Activated naive CD8-positive, alpha-beta T cell (primary cell): ENCODE results near the gene P2RY14.

Experiments
- H3K27ac Mint-ChIP-seq: one replicate; pipeline ENCODE4 v1.8.0; 2021; ENCODE audit warnings: mixed read lengths
- H3K27me3 Mint-ChIP-seq: one replicate; pipeline ENCODE4 v1.8.0; 2021; ENCODE audit warnings: mixed read lengths
- H3K36me3 Mint-ChIP-seq: one replicate; pipeline ENCODE4 v1.8.0; 2021; ENCODE audit warnings: mixed read lengths
- H3K4me1 Mint-ChIP-seq: one replicate; pipeline ENCODE4 v1.8.0; 2021; ENCODE audit warnings: low read depth, mixed read lengths
- H3K4me3 Mint-ChIP-seq: one replicate; pipeline ENCODE4 v1.8.0; 2021; ENCODE audit warnings: mild to moderate bottlenecking, mixed read lengths
- H3K9me3 Mint-ChIP-seq: one replicate; pipeline ENCODE4 v1.8.0; 2021; ENCODE audit warnings: low read depth, mixed read lengths

Gene P2RY14

GRCh38 chr3:151203051-151203420 lies 75.3 kb downstream of the P2RY14 start, which contains the start of gene GPR171:
Gene GPR171 (minus strand): TSS chr3:151203216. CDS start chr3:151199386, 3,830 bp downstream.
- peaks cover 24% of the 10 kb centered on the region for H3K36me3 Mint-ChIP-seq
- peaks cover 89% of the 10 kb centered on the region for H3K4me1 Mint-ChIP-seq
- H3K4me3 Mint-ChIP-seq, result peak within 1 kb of the TSS; percentile 90
- H3K27ac Mint-ChIP-seq, result peak within 1 kb of the TSS; percentile 96
- H3K9me3 Mint-ChIP-seq, result no peaks in the 10 kb centered on the region
- H3K27me3 Mint-ChIP-seq, result no peaks in the 10 kb centered on the region

- peak overlapping the region; percentile 90 for H3K4me3 Mint-ChIP-seq
- peaks cover 24% of the 10 kb centered on the region for H3K36me3 Mint-ChIP-seq
- H3K9me3 Mint-ChIP-seq, result no peaks in the 10 kb centered on the region
- H3K27me3 Mint-ChIP-seq, result no peaks in the 10 kb centered on the region
- H3K27ac Mint-ChIP-seq, result peak overlapping the region; percentile 96
- H3K4me1 Mint-ChIP-seq, result peaks cover 78% of the 10 kb centered on the region
These were observed 77.2 kb downstream of the P2RY14 start for GRCh38 chr3:151201051-151201730.

DNA sequence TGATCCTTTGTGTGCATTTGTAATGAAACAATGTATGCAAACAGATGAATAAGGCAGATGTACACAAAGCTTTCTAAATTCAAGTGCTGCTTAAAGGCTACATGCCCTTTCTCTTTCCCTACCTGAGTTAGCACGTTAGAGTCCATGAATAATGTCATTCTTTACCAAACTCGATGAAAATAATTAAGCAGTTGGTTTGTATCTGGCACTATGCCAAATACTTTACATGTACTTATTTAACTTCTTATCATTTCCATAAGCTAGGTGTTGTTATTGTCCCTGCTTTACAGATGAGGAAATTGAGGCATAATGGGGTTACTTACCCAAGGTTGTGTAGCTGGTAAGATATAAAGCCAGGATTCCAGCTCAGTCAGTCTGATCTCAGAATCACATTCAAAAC lies 77.8 kb downstream of the P2RY14 start:
- Mint-ChIP-seq H3K27me3 (no peaks in the 10 kb centered on the region), H3K36me3 (peaks cover 24% of the 10 kb centered on the region), H3K4me1 (peaks cover 76% of the 10 kb centered on the region), H3K4me3 (peak overlapping the region; percentile 90), H3K9me3 (no peaks in the 10 kb centered on the region), H3K27ac (peak overlapping the region; percentile 96)

DNA sequence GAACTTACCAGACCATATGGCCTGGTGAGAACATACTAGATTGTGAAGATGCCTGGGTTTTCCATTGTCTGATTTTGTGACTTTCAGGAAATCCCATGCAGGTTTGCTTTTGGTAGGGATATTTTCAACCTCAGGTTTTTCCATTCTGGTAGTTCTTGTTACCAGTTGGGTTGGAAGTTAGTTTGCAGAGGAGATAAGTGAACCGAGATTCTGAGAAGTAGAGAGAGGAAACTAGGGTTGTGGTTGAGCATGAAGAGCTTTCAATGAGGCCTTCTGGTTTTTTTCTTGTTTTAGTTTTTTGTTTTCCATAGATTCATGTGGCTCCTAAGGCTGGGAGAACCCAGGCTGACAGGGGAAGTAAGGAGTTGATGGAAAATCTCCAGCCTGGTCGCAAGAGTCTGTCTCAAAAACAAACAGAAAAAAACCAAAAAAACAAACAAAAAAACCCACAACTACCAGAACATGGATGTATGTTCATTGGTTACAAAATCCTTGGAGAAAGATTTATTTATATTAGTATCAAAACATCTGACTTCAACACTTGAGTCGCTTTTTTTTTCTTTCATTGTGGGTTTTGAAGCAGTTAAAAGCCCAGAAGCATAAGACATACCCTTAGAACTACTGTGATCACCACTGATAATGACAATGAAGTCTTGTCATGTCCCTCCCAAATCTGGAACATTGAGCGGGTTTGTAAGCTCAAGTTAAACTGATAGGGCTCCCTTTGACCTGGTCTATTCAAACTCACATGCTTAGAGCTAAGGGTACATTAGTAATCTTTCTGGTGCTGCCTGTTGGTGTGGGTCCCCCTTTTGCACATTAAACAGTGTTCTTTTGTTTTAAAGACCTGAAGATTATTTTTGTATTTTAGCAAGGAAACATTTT lies 78.5 kb downstream of the P2RY14 start:
- Mint-ChIP-seq H3K4me1 (peaks cover 68% of the 10 kb centered on the region), H3K4me3 (peak overlapping the region; percentile 90), H3K9me3 (no peaks in the 10 kb centered on the region), H3K36me3 (peaks cover 24% of the 10 kb centered on the region), H3K27me3 (no peaks in the 10 kb centered on the region), H3K27ac (peak overlapping the region; percentile 96)

DNA sequence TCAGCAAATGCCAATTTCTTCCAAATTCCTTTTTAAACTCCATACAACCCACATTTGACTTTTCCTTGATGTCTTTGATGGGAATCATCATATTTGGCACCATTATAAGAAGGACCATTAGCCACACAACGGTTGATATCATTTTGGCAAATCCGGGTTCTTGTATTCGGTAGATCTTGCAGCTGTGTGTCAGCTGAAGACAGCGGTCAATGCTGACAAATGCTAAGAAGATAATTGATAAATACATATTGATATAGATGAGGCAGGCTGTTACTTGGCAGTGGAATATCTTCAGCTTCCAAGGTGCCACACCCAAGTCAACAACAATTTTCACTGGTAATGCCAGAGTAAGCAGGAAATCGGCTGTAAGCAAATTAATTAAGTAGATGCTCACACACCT lies 79.5 kb downstream of the P2RY14 start:
- H3K9me3 Mint-ChIP-seq, result no peaks in the 10 kb centered on the region
- peaks cover 24% of the 10 kb centered on the region for H3K36me3 Mint-ChIP-seq
- no peaks in the 10 kb centered on the region for H3K27me3 Mint-ChIP-seq
- H3K27ac Mint-ChIP-seq, result peak overlapping the region; percentile 96
- H3K4me1 Mint-ChIP-seq, result peaks cover 59% of the 10 kb centered on the region
- peak overlapping the region; percentile 90 for H3K4me3 Mint-ChIP-seq

DNA sequence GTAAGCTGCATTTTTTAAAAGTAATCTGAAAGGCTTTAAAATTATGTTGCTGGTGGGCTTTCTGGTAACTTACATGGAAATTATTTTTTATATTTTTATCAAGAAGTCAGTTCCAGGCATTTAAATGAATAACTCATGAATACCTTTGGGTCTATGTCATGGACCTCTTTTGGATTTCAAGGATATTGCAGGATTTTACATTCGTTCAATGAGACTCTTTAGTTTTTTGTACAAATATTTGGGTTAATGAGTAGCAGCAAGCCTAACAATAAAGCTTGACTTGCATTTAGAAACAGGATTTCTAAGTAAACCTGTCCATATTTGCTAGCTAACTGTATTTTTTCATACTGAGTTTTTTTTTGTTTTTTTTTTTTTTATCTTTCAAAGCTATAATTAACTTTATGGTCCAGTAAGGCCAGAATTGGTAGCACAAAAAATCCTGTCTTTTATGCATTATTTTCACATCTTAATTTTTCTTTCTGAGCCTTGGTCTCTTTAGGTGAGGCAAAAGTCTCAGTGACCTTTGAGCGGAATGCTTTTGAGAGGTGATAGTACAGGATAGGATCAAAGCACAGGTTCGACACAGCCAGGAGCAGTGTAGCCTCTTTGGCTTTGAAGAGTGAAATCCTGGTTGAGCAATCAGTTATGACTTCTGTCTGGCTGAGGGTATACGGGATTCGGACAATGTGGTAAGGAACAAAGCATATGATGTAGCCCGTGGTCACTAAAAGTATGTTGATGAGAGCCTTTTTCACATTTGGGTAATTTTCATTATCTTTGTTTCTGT lies 80.2 kb downstream of the P2RY14 start:
- Mint-ChIP-seq H3K9me3 (no peaks in the 10 kb centered on the region), H3K27me3 (no peaks in the 10 kb centered on the region), H3K27ac (peak overlapping the region; percentile 96), H3K4me1 (peaks cover 54% of the 10 kb centered on the region), H3K36me3 (peaks cover 26% of the 10 kb centered on the region), H3K4me3 (peak overlapping the region; percentile 90)

- peaks cover 28% of the 10 kb centered on the region for H3K36me3 Mint-ChIP-seq
These were observed 81.1 kb downstream of the P2RY14 start for GRCh38 chr3:151197228-151197627.

DNA sequence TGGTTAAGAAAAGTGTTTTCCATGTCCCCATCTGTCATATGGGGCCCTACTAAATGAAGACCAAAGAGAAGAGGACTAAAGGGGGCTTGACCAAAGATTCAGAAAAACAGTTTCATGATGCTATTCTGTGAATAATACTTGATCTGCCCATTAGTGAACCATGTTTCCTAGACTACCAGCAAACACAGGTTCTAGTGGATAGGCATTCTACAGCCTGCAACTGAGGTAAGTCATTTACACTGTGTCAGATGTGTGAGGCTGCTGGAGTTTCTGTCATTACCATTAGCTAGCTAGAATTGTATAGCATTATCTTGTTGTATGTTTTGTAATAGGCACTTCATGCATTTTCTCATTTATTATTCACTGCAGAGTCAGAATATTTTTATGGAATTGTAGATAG lies 81.9 kb downstream of the P2RY14 start:
- H3K4me3 Mint-ChIP-seq, result no peak overlapping the region
- peaks cover 44% of the 10 kb centered on the region for H3K4me1 Mint-ChIP-seq
- no peaks in the 10 kb centered on the region for H3K9me3 Mint-ChIP-seq
- H3K36me3 Mint-ChIP-seq, result peaks cover 26% of the 10 kb centered on the region
- H3K27ac Mint-ChIP-seq, result no peak overlapping the region
- no peaks in the 10 kb centered on the region for H3K27me3 Mint-ChIP-seq

More at GRCh38 chr3:151197228-151197627, 81.1 kb downstream of the P2RY14 start:
- Mint-ChIP-seq H3K27ac (no peak overlapping the region), H3K4me1 (peaks cover 50% of the 10 kb centered on the region), H3K4me3 (no peak overlapping the region), H3K27me3 (no peaks in the 10 kb centered on the region), H3K9me3 (no peaks in the 10 kb centered on the region)

GRCh38 chr3:151195826-151196225 lies 82.5 kb downstream of the P2RY14 start:
- H3K36me3 Mint-ChIP-seq, result peaks cover 22% of the 10 kb centered on the region
- peak overlapping the region; percentile 18 for H3K27ac Mint-ChIP-seq
- no peak overlapping the region for H3K4me3 Mint-ChIP-seq
- peaks cover 3% of the 10 kb centered on the region for H3K9me3 Mint-ChIP-seq
- peaks cover 45% of the 10 kb centered on the region for H3K4me1 Mint-ChIP-seq
- no peaks in the 10 kb centered on the region for H3K27me3 Mint-ChIP-seq

DNA sequence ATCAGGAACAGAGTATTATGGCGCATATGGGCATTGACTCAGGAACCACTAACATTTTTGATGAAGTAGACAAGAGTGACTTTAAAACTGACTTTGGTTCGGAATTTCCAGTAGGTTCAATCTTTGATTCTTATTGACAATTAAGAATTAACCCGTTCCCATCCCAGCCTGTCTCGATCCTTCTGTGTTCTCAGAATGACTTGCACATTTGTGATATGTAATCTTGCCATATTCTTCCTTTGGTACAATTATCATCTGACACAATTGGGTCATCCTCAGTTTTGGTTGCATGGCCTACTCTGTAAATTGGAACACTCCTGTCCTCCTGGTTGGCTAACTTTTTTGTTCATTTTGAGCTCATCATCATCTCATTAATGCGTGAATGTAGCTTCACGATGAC lies 85.8 kb downstream of the P2RY14 start:
- Mint-ChIP-seq H3K4me1 (peaks cover 33% of the 10 kb centered on the region), H3K27me3 (no peaks in the 10 kb centered on the region), H3K36me3 (peaks cover 3% of the 10 kb centered on the region), H3K4me3 (no peak overlapping the region), H3K27ac (no peak overlapping the region), H3K9me3 (peaks cover 6% of the 10 kb centered on the region)

GRCh38 chr3:151191095-151191494 lies 87.2 kb downstream of the P2RY14 start:
- Mint-ChIP-seq H3K27ac (peak overlapping the region; percentile 92), H3K4me3 (no peak overlapping the region), H3K9me3 (peaks cover 6% of the 10 kb centered on the region), H3K4me1 (peaks cover 28% of the 10 kb centered on the region), H3K36me3 (peaks cover 3% of the 10 kb centered on the region), H3K27me3 (no peaks in the 10 kb centered on the region)

- Mint-ChIP-seq H3K27ac (peak overlapping the region; percentile 38), H3K27me3 (no peaks in the 10 kb centered on the region), H3K4me1 (peaks cover 27% of the 10 kb centered on the region), H3K36me3 (no peaks in the 10 kb centered on the region), H3K4me3 (peak overlapping the region; percentile 70), H3K9me3 (no peaks in the 10 kb centered on the region)
These were observed 95.1 kb downstream of the P2RY14 start for GRCh38 chr3:151183265-151183671.

DNA sequence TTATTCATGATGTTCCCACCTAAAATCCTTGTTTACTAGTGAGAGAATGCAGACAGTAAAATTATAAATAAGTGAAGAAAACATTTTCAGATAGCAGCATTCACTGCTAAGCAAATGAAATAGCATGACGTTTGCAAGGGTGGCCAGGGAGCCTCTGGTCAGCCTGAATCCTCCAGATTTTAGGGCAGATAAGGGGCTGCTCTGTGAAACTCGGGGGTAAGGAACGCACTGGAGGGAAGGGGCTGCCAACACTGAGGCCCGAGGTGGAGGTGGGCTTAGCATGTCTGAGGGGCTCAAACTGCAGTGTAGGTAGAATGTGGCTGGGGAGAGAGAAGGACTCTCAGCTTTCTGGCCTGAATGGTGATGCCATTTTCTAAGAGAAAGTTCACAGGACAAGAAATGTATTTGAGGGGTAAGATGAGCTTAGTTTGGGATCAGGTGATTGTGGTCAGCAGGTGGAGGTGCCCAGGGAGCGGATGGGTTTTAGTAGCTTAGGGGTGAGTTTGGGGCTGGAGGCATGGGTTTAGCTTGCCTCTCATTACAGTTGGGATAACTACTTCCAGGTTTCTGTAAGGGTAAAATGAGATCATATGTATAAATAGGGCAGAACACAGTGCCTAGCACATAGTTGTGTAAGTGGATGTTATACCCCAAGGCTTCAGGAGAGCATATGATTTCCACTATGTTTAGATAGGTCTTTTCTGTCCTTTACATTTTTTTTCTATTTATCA lies 95.8 kb downstream of the P2RY14 start:
- Mint-ChIP-seq H3K27me3 (no peaks in the 10 kb centered on the region), H3K4me3 (no peak overlapping the region)

GRCh38 chr3:151178208-151178845 lies 100.0 kb downstream of the P2RY14 start:
- H3K4me1 Mint-ChIP-seq, result peaks cover 17% of the 10 kb centered on the region
- no peaks in the 10 kb centered on the region for H3K9me3 Mint-ChIP-seq
- no peak overlapping the region for H3K27ac Mint-ChIP-seq
- H3K27me3 Mint-ChIP-seq, result no peaks in the 10 kb centered on the region
- H3K4me3 Mint-ChIP-seq, result no peak overlapping the region
- H3K36me3 Mint-ChIP-seq, result no peaks in the 10 kb centered on the region

More for the DNA sequence above, 95.8 kb downstream of the P2RY14 start:
- no peaks in the 10 kb centered on the region for H3K9me3 Mint-ChIP-seq
- H3K4me1 Mint-ChIP-seq, result peaks cover 27% of the 10 kb centered on the region
- H3K27ac Mint-ChIP-seq, result peak overlapping the region; percentile 4
- H3K36me3 Mint-ChIP-seq, result no peaks in the 10 kb centered on the region
